A673 (cell line): ENCODE measurements around the gene IL1RL1. TPM values are rescaled to one million over a fixed set of nuclear protein-coding genes. Genes with fewer than 3 reads are reported as not detected.

ENCODE experiments used
- BruUV-seq: library from RNA; stranded (reverse); fragments of 400-500 nt; replicated peaks from 2 replicates; lab custom pipeline; 2021; lab: Mats Ljungman, UMichigan
- CTCF ChIA-PET: fragments of 300-600 bp; sonication (Branson Sonifier 250); formaldehyde crosslinking; loops from one replicate; lab custom pipeline; 2022; ENCODE audit warnings: antibody characterized with exemption; lab: Charles Lee
- POLR2A ChIA-PET: fragments of 300-600 bp; sonication (Branson Sonifier 250); formaldehyde crosslinking; loops from one replicate; lab custom pipeline; 2022; ENCODE audit warnings: antibody characterized with exemption; ENCODE audit not compliant: low non-redundant PET; lab: Charles Lee
- DNase-seq: peaks from one replicate; pipeline ENCODE4 v3.0.0-alpha.2; 2015; ENCODE audit warnings: low spot score
- H3K27ac ChIP-seq: fragments of 200-600 bp; sonication (generic); 2 replicates; pipeline ENCODE4 v1.5.1; 2016; ENCODE audit warnings: mixed run types, low read depth, mild to moderate bottlenecking, mixed read lengths, antibody characterized with exemption, low read length; ENCODE audit not compliant: poor library complexity, severe bottlenecking
- H3K27me3 ChIP-seq: fragments of 200-600 bp; sonication (generic); replicated peaks from 2 replicates; pipeline ENCODE4 v1.6.1; 2017; ENCODE audit warnings: mixed run types, low read depth, mild to moderate bottlenecking, mixed read lengths, antibody characterized with exemption, low read length; ENCODE audit not compliant: insufficient read depth, poor library complexity
- H3K36me3 ChIP-seq: fragments of 200-600 bp; sonication (generic); 2 replicates; pipeline ENCODE4 v1.6.1; 2016; ENCODE audit warnings: mixed run types, mild to moderate bottlenecking, mixed read lengths, antibody characterized with exemption, low read length; ENCODE audit not compliant: insufficient read depth, poor library complexity, severe bottlenecking
- H3K4me1 ChIP-seq: fragments of 200-600 bp; sonication (generic); 2 replicates; pipeline ENCODE4 v1.6.1; 2017; ENCODE audit warnings: mixed run types, mild to moderate bottlenecking, mixed read lengths, antibody characterized with exemption, low read length; ENCODE audit not compliant: insufficient read depth, poor library complexity, severe bottlenecking
- H3K4me3 ChIP-seq: fragments of 200-600 bp; sonication (generic); 2 replicates; pipeline ENCODE4 v1.5.1; 2016; ENCODE audit warnings: low read depth, mixed run types, mild to moderate bottlenecking, mixed read lengths, low read length; ENCODE audit not compliant: poor library complexity, severe bottlenecking
- H3K9me3 ChIP-seq: fragments of 200-600 bp; sonication (generic); 2 replicates; pipeline ENCODE4 v1.6.1; 2016; ENCODE audit warnings: mixed run types, low read depth, mild to moderate bottlenecking, mixed read lengths, antibody characterized with exemption, low read length; ENCODE audit not compliant: poor library complexity, severe bottlenecking
- CTCF ChIP-seq: fragments of 300-800, 200-600 bp; sonication (generic); conservative IDR thresholded peaks from 2 replicates; pipeline ENCODE4 v1.5.1; 2017; ENCODE audit warnings: low read depth, mild to moderate bottlenecking, antibody characterized with exemption, low read length, moderate library complexity, mixed read lengths
- EZH2 ChIP-seq: fragments of 200-600 bp; sonication (generic); IDR thresholded peaks from 2 replicates; pipeline ENCODE4 v1.6.1; 2017; ENCODE audit warnings: borderline replicate concordance, low read depth, mild to moderate bottlenecking, mixed read lengths, antibody characterized with exemption, low read length; ENCODE audit not compliant: poor library complexity, severe bottlenecking
- intact Hi-C: fragments of 100-400 bp; cut with micrococcal nuclease; formaldehyde crosslinking; loops from one replicate; pipeline ENCODE4 v1.10.0; 2022; ENCODE audit not compliant: unreplicated experiment
- total RNA-seq: library from RNA; stranded (reverse); gene quantifications from 2 replicates; pipeline ENCODE4 v1.2.3, GENCODE V29; 2021

The IL1RL1 gene
- total RNA-seq, 1 experiment from 2014 or later = not detected

GRCh38 chr2:102306125-102306524 is 5.2 kb upstream of the IL1RL1 start:
- POLR2A ChIA-PET = no interaction called here

GRCh38 chr2:102313025-102313424 is 1.7 kb downstream of the IL1RL1 start:
- ChIA-PET POLR2A (no interaction called here), CTCF (no interaction called here)
- no peaks in the 10 kb centered on the region for H3K36me3 ChIP-seq
- H3K27me3 ChIP-seq = peaks cover 3% of the 10 kb centered on the region
- DNase-seq = no peak
- no peaks in the 10 kb centered on the region for H3K9me3 ChIP-seq
- intact Hi-C loops = no loop called here
- H3K27ac ChIP-seq = no peak overlapping the region
- no peak for TF ChIP-seq EZH2
- no peak for TF ChIP-seq CTCF
- no peak overlapping the region for H3K4me3 ChIP-seq
- no peaks in the 10 kb centered on the region for H3K4me1 ChIP-seq
- no TSS peak for BruUV-seq

More at GRCh38 chr2:102306125-102306524, 5.2 kb upstream of the IL1RL1 start:
- DNase-seq = no peak
- intact Hi-C loops = no loop called here
- H3K4me3 ChIP-seq = no peak overlapping the region
- CTCF ChIA-PET = no interaction called here
- no peaks in the 10 kb centered on the region for H3K9me3 ChIP-seq
- H3K27ac ChIP-seq = no peak overlapping the region
- H3K27me3 ChIP-seq = peaks cover 43% of the 10 kb centered on the region
- no TSS peak for BruUV-seq
- H3K36me3 ChIP-seq = no peaks in the 10 kb centered on the region
- TF ChIP-seq CTCF = no peak
- TF ChIP-seq EZH2 = no peak
- no peaks in the 10 kb centered on the region for H3K4me1 ChIP-seq

- intact Hi-C loops = no loop called here
- TF ChIP-seq CTCF = no peak
- TF ChIP-seq EZH2 = no peak
- Histone ChIP-seq H3K27ac (no peak overlapping the region), H3K36me3 (no peaks in the 10 kb centered on the region), H3K4me3 (no peak overlapping the region), H3K9me3 (no peaks in the 10 kb centered on the region), H3K4me1 (no peaks in the 10 kb centered on the region), H3K27me3 (peaks cover 3% of the 10 kb centered on the region)
- no peak for DNase-seq
- POLR2A ChIA-PET = no interaction called here
- CTCF ChIA-PET = no interaction called here
- no TSS peak for BruUV-seq
These were observed 2.1 kb downstream of the IL1RL1 start for GRCh38 chr2:102313471-102313870.
